Measurements from ENCODE around the gene MSANTD2. TPM values are rescaled to one million over a fixed set of nuclear protein-coding genes. Genes with fewer than 3 reads are reported as not detected.

The MSANTD2 gene
- total RNA-seq, 1 experiment from 2014 or later, result 8.6 TPM

DNA sequence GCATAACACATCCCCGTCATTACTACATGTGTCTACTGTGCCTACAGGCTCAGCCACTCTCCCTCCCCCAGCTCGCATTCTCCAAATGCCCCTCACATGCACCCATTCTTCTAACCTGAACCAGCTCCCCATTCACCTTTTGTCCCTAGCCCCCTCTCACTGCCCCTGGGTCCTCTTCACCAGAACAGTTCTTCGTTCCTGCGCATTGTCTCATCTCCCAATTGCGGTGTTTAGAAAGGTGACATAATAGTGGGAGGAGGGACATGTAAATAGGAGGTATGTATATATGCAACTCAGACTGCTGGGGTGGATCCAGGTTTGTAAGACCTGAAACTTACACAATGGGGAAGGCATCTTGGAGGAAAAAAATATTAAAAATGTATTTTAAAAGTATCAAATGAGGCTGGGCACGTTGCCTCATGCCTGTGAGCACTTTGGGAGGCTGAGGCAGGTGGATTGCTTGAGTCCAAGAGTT is 43.4 kb downstream of the MSANTD2 start:
- Histone ChIP-seq H3K27ac (ENCODE audit: low read depth, low read length) (no peak overlapping the region), H3K4me2 (ENCODE audit: low read length) (no peak overlapping the region), H3K9me2 (ENCODE audit: insufficient read depth) (no peaks in the 10 kb centered on the region), H3K9ac (ENCODE audit: low read length) (no peak overlapping the region), H3K79me2 (ENCODE audit: insufficient read depth, low read length) (no peaks in the 10 kb centered on the region), H3K36me3 (ENCODE audit: control insufficient read depth in 1 of 2, insufficient read depth in 2 of 2, low read length in 2 of 2) (no peaks in the 10 kb centered on the region), H3K4me3 (replicated peaks in 1 of 2; ENCODE audit: low read depth in 1 of 2, low read length in 2 of 2) (no peak overlapping the region), H2AFZ (ENCODE audit: low read depth, low read length, poor library complexity, severe bottlenecking) (no peak overlapping the region), H4K20me1 (ENCODE audit: insufficient read depth) (no peaks in the 10 kb centered on the region), H3K4me1 (ENCODE audit: control insufficient read depth in 1 of 2, insufficient read depth in 2 of 2, low read length in 2 of 2) (peaks cover 11 to 22% of the 10 kb centered on the region in 2 experiments), H3K9me3 (ENCODE audit: control insufficient read depth in 1 of 2, insufficient read depth in 1 of 2, low read depth in 1 of 2, low read length in 2 of 2) (no peaks in the 10 kb centered on the region), H3K27me3 (ENCODE audit: insufficient read depth, low read length) (no peaks in the 10 kb centered on the region)
- TF ChIP-seq ZFX (IDR thresholded peaks at IDR 0.05), result no peak
- no peak for TF ChIP-seq ELF1 (IDR thresholded peaks at IDR 0.05; ENCODE audit: borderline replicate concordance, low read depth)
- TF ChIP-seq RAD21 (IDR thresholded peaks at IDR 0.05; ENCODE audit: low read depth), result no peak
- no peak for TF ChIP-seq EZH2phosphoT487 (IDR thresholded peaks at IDR 0.05; ENCODE audit: borderline replicate concordance)
- TF ChIP-seq ATF3 (IDR thresholded peaks at IDR 0.05), result no peak
- ATAC-seq (no peak), DNase-seq (ENCODE audit: low read depth, low spot score) (no peak)
- RAD21 ChIA-PET (ENCODE audit: low non-redundant PET in 1 of 2, low total read pairs in 2 of 2, uncharacterized antibody in 2 of 2, unreplicated experiment in 2 of 2), result no interaction called here
- intact Hi-C loops (cut with micrococcal nuclease), result no loop called here
- CTCF ChIA-PET, result no interaction called here
- POLR2A ChIA-PET, result no interaction called here
- BruUV-seq (replicated peaks), result no TSS peak

DNA sequence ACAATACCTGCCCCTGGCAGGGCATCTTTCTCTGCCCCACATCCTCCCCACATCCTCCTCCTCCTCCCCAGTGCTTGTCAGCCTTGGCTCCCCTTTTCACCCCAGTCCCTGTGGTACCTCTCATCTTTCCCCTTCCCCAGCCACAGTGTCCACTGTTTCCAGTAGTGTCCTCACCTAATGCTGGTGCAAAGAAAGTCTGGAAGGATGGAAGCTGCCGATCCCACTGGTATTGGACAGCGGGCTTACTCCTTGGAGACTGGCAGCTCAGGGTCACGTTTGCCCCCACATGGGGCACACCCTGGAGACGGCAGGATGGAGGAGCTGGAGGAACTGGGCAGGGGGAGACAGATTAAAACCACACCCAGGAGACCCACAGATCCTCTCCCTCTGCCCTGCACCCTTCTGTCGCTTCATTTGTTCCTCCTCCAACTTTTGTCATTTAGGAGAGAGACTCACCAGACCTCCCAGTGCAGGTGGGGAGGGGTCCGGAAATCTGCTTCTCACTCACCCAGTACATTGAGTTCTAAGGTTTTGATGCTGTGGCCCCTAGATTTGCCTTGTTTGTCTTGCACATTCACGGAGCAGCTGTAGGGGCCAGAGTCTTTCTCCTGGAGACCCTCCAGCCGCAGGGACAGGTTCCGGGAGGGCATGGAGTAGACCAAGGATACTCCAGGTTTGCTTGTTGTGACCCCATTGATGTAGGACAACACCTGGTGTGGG is 44.0 kb downstream of the MSANTD2 start:
- H3K9me2 ChIP-seq (ENCODE audit: insufficient read depth), result no peaks in the 10 kb centered on the region
- no peaks in the 10 kb centered on the region for H3K36me3 ChIP-seq (ENCODE audit: control insufficient read depth in 1 of 2, insufficient read depth in 2 of 2, low read length in 2 of 2)
- CTCF ChIA-PET, result no interaction called here
- H3K79me2 ChIP-seq (ENCODE audit: insufficient read depth, low read length), result no peaks in the 10 kb centered on the region
- RAD21 ChIA-PET (ENCODE audit: low non-redundant PET in 1 of 2, low total read pairs in 2 of 2, uncharacterized antibody in 2 of 2, unreplicated experiment in 2 of 2), result no interaction called here
- no TSS peak for BruUV-seq (replicated peaks)
- intact Hi-C loops (cut with micrococcal nuclease), result no loop called here
- no peak overlapping the region for H3K4me3 ChIP-seq (replicated peaks in 1 of 2; ENCODE audit: low read depth in 1 of 2, low read length in 2 of 2)
- no peak for TF ChIP-seq ZNF274 (IDR thresholded peaks at IDR 0.05; ENCODE audit: low read depth, low read length)
- no peak for TF ChIP-seq REST (IDR thresholded peaks at IDR 0.05; ENCODE audit: low read depth)
- no peak for TF ChIP-seq YY1 (IDR thresholded peaks at IDR 0.05; ENCODE audit: extremely low read depth, insufficient replicate concordance, low read depth, low read length)
- TF ChIP-seq SIN3A (IDR thresholded peaks at IDR 0.05; ENCODE audit: low read depth), result no peak
- TF ChIP-seq SP1 (IDR thresholded peaks at IDR 0.05; ENCODE audit: low read depth), result no peak
- TF ChIP-seq POLR2AphosphoS5 (IDR thresholded peaks at IDR 0.05; ENCODE audit: low read depth, low read length), result no peak
- TF ChIP-seq ATF3 (IDR thresholded peaks at IDR 0.05), result no peak
- no peak for TF ChIP-seq RAD21 (IDR thresholded peaks at IDR 0.05; ENCODE audit: low read depth)
- TF ChIP-seq, protein P1, sequence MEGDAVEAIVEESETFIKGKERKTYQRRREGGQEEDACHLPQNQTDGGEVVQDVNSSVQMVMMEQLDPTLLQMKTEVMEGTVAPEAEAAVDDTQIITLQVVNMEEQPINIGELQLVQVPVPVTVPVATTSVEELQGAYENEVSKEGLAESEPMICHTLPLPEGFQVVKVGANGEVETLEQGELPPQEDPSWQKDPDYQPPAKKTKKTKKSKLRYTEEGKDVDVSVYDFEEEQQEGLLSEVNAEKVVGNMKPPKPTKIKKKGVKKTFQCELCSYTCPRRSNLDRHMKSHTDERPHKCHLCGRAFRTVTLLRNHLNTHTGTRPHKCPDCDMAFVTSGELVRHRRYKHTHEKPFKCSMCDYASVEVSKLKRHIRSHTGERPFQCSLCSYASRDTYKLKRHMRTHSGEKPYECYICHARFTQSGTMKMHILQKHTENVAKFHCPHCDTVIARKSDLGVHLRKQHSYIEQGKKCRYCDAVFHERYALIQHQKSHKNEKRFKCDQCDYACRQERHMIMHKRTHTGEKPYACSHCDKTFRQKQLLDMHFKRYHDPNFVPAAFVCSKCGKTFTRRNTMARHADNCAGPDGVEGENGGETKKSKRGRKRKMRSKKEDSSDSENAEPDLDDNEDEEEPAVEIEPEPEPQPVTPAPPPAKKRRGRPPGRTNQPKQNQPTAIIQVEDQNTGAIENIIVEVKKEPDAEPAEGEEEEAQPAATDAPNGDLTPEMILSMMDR (IDR thresholded peaks at IDR 0.05 in 2 of 3, conservative IDR thresholded peaks at IDR 0.05 in 1 of 3; ENCODE audit: borderline replicate concordance in 1 of 3, insufficient read depth in 1 of 3, low read depth in 2 of 3, low read length in 2 of 3), result no peak
- no peak for TF ChIP-seq POLR2A (IDR thresholded peaks at IDR 0.05; ENCODE audit: borderline replicate concordance, extremely low read depth, insufficient read depth, insufficient read length)
- no peaks in the 10 kb centered on the region for H3K27me3 ChIP-seq (ENCODE audit: insufficient read depth, low read length)
- peaks cover 5 to 16% of the 10 kb centered on the region in 2 experiments for H3K4me1 ChIP-seq (ENCODE audit: control insufficient read depth in 1 of 2, insufficient read depth in 2 of 2, low read length in 2 of 2)
- DNase-seq (ENCODE audit: low read depth, low spot score) (no peak), ATAC-seq (no peak)
- no peak overlapping the region for H3K9ac ChIP-seq (ENCODE audit: low read length)
- no peak overlapping the region for H2AFZ ChIP-seq (ENCODE audit: low read depth, low read length, poor library complexity, severe bottlenecking)
- POLR2A ChIA-PET, result no interaction called here
- H3K27ac ChIP-seq (ENCODE audit: low read depth, low read length), result no peak overlapping the region
- H4K20me1 ChIP-seq (ENCODE audit: insufficient read depth), result no peaks in the 10 kb centered on the region
- H3K4me2 ChIP-seq (ENCODE audit: low read length), result no peak overlapping the region
- no peaks in the 10 kb centered on the region for H3K9me3 ChIP-seq (ENCODE audit: control insufficient read depth in 1 of 2, insufficient read depth in 1 of 2, low read depth in 1 of 2, low read length in 2 of 2)

All from HCT116 (cell line).